HepG2 (cell line): ENCODE measurements around the gene SYNE1. TPM values are rescaled to one million over a fixed set of nuclear protein-coding genes. Genes with fewer than 3 reads are reported as not detected.

Experiments
- ATF4 ChIP-seq, 2 experiments: fragments of 450-650 bp in 1 of 2; sonication (generic) in 1 of 2; formaldehyde crosslinking; IDR thresholded peaks; 2 replicates each; pipeline versions ENCODE4 v1.5.0 to v1.8.0; 2020 to 2022; ENCODE audit warnings: mild to moderate bottlenecking in 1 of 2, missing genetic modification reagents in 1 of 2
- BATF2 ChIP-seq: sonication (generic); formaldehyde crosslinking; IDR thresholded peaks from 2 replicates; pipeline ENCODE4 v1.8.0; 2022; ENCODE audit warnings: mild to moderate bottlenecking, missing genetic modification reagents, moderate library complexity
- BCL6 ChIP-seq: IDR thresholded peaks from 2 replicates; pipeline ENCODE4 v1.6.1; 2016; ENCODE audit warnings: missing genetic modification reagents, missing compliant biosample characterization
- CEBPB ChIP-seq: IDR thresholded peaks from 2 replicates; pipeline ENCODE4 v1.6.1; 2011; ENCODE audit warnings: low read depth, low read length, improper control_type of control experiment, borderline replicate concordance
- FLYWCH1 ChIP-seq: sonication (generic); formaldehyde crosslinking; IDR thresholded peaks from 2 replicates; pipeline ENCODE4 v1.8.1; 2023; ENCODE audit warnings: mild to moderate bottlenecking, missing genetic modification reagents
- FOXA3 ChIP-seq: IDR thresholded peaks from 2 replicates; pipeline ENCODE4 v1.6.1; 2016; ENCODE audit warnings: missing genetic modification reagents, missing compliant biosample characterization
- FOXK2 ChIP-seq: fragments of 450-650 bp; IDR thresholded peaks from 2 replicates; pipeline ENCODE4 v1.6.1; 2016
- KDM6A ChIP-seq: IDR thresholded peaks from 2 replicates; pipeline ENCODE4 v1.6.1; 2016; ENCODE audit warnings: low read depth
- KLF9 ChIP-seq: IDR thresholded peaks from 2 replicates; pipeline ENCODE4 v1.6.1; 2016; ENCODE audit warnings: low read depth
- RBFOX2 ChIP-seq: fragments of 200-400 bp; formaldehyde crosslinking; IDR thresholded peaks from 2 replicates; pipeline ENCODE4 v1.6.1; 2017; ENCODE audit warnings: low read depth, mild to moderate bottlenecking, low read length
- SIN3A ChIP-seq: IDR thresholded peaks from 2 replicates; pipeline ENCODE4 v1.6.1; 2011; ENCODE audit warnings: low read depth, mild to moderate bottlenecking, control low read depth, low read length, borderline replicate concordance
- SIN3B ChIP-seq: fragments of 150-350 bp; IDR thresholded peaks from 2 replicates; pipeline ENCODE4 v1.6.1; 2014; ENCODE audit warnings: low read length
- TIGD3 ChIP-seq: sonication (generic); formaldehyde crosslinking; IDR thresholded peaks from 2 replicates; pipeline ENCODE4 v1.5.1; 2020; ENCODE audit warnings: mild to moderate bottlenecking, missing genetic modification reagents, borderline replicate concordance
- ZBTB3 ChIP-seq: sonication (generic); formaldehyde crosslinking; IDR thresholded peaks from 2 replicates; pipeline ENCODE4 v1.4.0; 2020; ENCODE audit warnings: low read depth, mild to moderate bottlenecking, moderate library complexity, missing genetic modification reagents, borderline replicate concordance
- ZNF512B ChIP-seq: sonication (generic); formaldehyde crosslinking; IDR thresholded peaks from 2 replicates; pipeline ENCODE4 v1.5.1; 2020; ENCODE audit warnings: missing genetic modification reagents, mild to moderate bottlenecking, borderline replicate concordance
- ZNF589 ChIP-seq: sonication (generic); formaldehyde crosslinking; conservative IDR thresholded peaks from 2 replicates; pipeline ENCODE4 v1.8.0; 2022; ENCODE audit warnings: mild to moderate bottlenecking, moderate library complexity, missing genetic modification reagents
- ZNF609 ChIP-seq: sonication (generic); formaldehyde crosslinking; IDR thresholded peaks from 2 replicates; pipeline ENCODE4 v1.4.0; 2020; ENCODE audit warnings: mild to moderate bottlenecking, missing genetic modification reagents, borderline replicate concordance
- polyA plus RNA-seq, 8 experiments: library from polyadenylated mRNA; depleted of rRNA in 3 of 8; stranded (reverse) in 7 of 8; unstranded in 1 of 8; fragments of >200 nt; fragmentation: Illumina TruSeq in 4 of 8; extraction: Trizol in 4 of 8; gene quantifications; 2 replicates each; pipeline versions ENCODE4 v1.2.1 to v1.2.3, GENCODE V29; 2011 to 2016; ENCODE audit warnings: low read depth in 4 of 8, missing spikeins in 1 of 8, mixed read lengths in 1 of 8; ENCODE audit not compliant: insufficient read depth in 1 of 8
- total RNA-seq, 5 experiments: library from RNA; depleted of rRNA; stranded (reverse); fragments of >200 nt; fragmentation: Illumina TruSeq; extraction: Trizol; gene quantifications; 2 replicates each; pipeline ENCODE4 v1.2.3, GENCODE V29; 2016; ENCODE audit warnings: low read depth in 1 of 5
- TF ChIP-seq, protein P1 (sequence below): IDR thresholded peaks from 2 replicates; pipeline ENCODE4 v1.6.1; 2012; ENCODE audit warnings: inconsistent platforms

The SYNE1 gene
- total and polyA plus RNA-seq, 2 of the 13 experiments (the other 11 are each of a cell fraction or from before 2014, with no cell fraction given), result 5.5 to 15.9 TPM

DNA sequence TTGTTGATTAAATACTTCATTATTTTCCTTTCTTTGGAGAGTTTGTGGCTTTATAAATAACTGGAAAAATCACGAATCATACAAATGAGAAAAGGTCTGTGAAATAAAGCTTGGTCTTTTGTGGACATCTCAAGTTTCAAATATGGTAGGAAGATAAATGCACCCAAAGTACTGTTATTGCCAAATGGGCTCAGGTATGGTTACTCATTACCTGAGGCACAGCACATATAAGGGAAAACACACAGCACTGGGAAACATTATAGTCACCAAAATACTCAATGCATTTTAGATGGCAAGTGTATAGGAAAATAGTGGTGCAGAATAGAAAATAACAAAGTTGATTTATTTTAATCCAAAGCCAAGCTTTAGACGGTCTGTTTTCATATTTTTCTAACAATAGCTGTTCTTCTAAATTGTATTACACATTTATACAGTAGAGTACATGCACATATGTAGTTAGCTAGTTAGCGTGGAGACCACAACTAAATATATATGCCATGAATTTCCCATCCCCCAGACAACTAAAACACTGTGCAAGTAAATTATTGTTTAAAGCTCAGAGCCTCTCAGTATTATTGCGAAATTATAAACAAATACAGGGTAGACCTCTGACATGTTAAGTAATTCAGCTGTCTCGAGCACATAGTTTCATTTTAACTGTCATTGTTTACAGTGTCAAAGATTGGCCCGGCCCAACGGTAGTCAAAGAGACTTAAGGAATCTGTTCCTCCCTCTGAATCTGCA lies 336.0 kb downstream of the SYNE1 start (continued):
- TF ChIP-seq TIGD3, result no peak
- peak; percentile 83 for TF ChIP-seq BCL6 (CRISPR knock-in tag)
- 0 out of 2 replicates have a peak, but pooled peaks have one; percentile 18 for TF ChIP-seq FOXK2
- no peak; the same call in 1 of the 2 replicates for TF ChIP-seq KLF9 (CRISPR knock-in tag)
- peak; percentile 44; the same call in 1 of the 2 replicates for TF ChIP-seq ZNF609 (CRISPR knock-in tag)
- TF ChIP-seq ATF4 (CRISPR knock-in tag; IDR thresholded peaks at IDR 0.05), result peak in 1 of 2 experiments; percentile 80; a peak in 2 of 4 replicates
- TF ChIP-seq SIN3A, result peak; percentile 68; the same call in 1 of the 2 replicates
- no peak for TF ChIP-seq SIN3B
- TF ChIP-seq RBFOX2, result no peak
- peak; percentile 62 for TF ChIP-seq KDM6A (CRISPR knock-in tag)
- peak; percentile 99 for TF ChIP-seq CEBPB
- 0 out of 2 replicates have a peak, but pooled peaks have one; percentile 9 for TF ChIP-seq ZNF589
- TF ChIP-seq, protein P1, sequence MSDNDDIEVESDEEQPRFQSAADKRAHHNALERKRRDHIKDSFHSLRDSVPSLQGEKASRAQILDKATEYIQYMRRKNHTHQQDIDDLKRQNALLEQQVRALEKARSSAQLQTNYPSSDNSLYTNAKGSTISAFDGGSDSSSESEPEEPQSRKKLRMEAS, result 0 out of 2 replicates have a peak, but pooled peaks have one; percentile 11
- peak; percentile 86 for TF ChIP-seq FOXA3
- TF ChIP-seq FLYWCH1, result no peak
- TF ChIP-seq BATF2 (CRISPR knock-in tag), result no peak
- 0 out of 2 replicates have a peak, but pooled peaks have one; percentile 13 for TF ChIP-seq ZBTB3 (CRISPR knock-in tag)
- no peak for TF ChIP-seq ZNF512B
